IMR-90 (cell line): ENCODE results near the gene LUC7L2. TPM values are rescaled to one million over a fixed set of nuclear protein-coding genes. Genes with fewer than 3 reads are reported as not detected.

Experiments
- ATAC-seq: fragments of 200-7000 bp; cut with Tn5 transposase; 2 replicates; pipeline ENCODE4 v1.9.1; 2020; ENCODE audit warnings: low read depth, mild to moderate bottlenecking, moderate library complexity
- BruUV-seq: library from RNA; stranded (reverse); fragments of 400-500 nt; replicated peaks from 2 replicates; lab custom pipeline; 2021; lab: Mats Ljungman, UMichigan
- CTCF ChIA-PET: fragments of 300-600 bp; formaldehyde crosslinking; extraction: SDS; loops from one replicate; lab custom pipeline; 2021; ENCODE audit warnings: antibody characterized with exemption; lab: Yijun Ruan, JAX
- POLR2A ChIA-PET: fragments of 300-600 bp; sonication (Branson Sonifier 250); formaldehyde crosslinking; loops from one replicate; lab custom pipeline; 2022; ENCODE audit warnings: antibody characterized with exemption; ENCODE audit not compliant: unreplicated experiment; lab: Charles Lee
- DNase-seq: peaks from one replicate; pipeline ENCODE4 v3.0.0; 2013
- H2AFZ ChIP-seq: replicated peaks from 2 replicates; pipeline ENCODE3; 2013; ENCODE audit warnings: low read length, mild to moderate bottlenecking; ENCODE audit not compliant: poor library complexity
- H2AK5ac ChIP-seq: 2 replicates; pipeline ENCODE4 v1.6.1; 2013; ENCODE audit warnings: low read depth, low read length, inconsistent platforms
- H2AK9ac ChIP-seq: replicated peaks from 2 replicates; pipeline ENCODE3; 2013; ENCODE audit warnings: mild to moderate bottlenecking, low read depth, low read length, moderate library complexity; ENCODE audit not compliant: poor library complexity
- H2BK120ac ChIP-seq: 2 replicates; pipeline ENCODE4 v1.6.1; 2013; ENCODE audit warnings: low read depth, low read length, inconsistent platforms
- H2BK15ac ChIP-seq: 3 replicates; pipeline ENCODE4 v1.6.1; 2013; ENCODE audit warnings: low read depth, low read length, inconsistent platforms
- H2BK20ac ChIP-seq: 2 replicates; pipeline ENCODE4 v1.6.1; 2013; ENCODE audit warnings: low read depth, mild to moderate bottlenecking, inconsistent platforms, low read length, moderate library complexity
- H2BK5ac ChIP-seq: 2 replicates; pipeline ENCODE4 v1.6.1; 2013; ENCODE audit warnings: mild to moderate bottlenecking, low read depth, low read length, inconsistent platforms; ENCODE audit not compliant: poor library complexity, severe bottlenecking
- H3K14ac ChIP-seq: replicated peaks from 2 replicates; pipeline ENCODE4 v1.6.1; 2013; ENCODE audit warnings: low read depth, low read length, inconsistent platforms
- H3K18ac ChIP-seq: 2 replicates; pipeline ENCODE4 v1.6.1; 2013; ENCODE audit warnings: low read depth, low read length, control low read depth
- H3K23ac ChIP-seq: 2 replicates; pipeline ENCODE4 v1.6.1; 2013; ENCODE audit warnings: low read depth, low read length, inconsistent platforms
- H3K27ac ChIP-seq: 2 replicates; pipeline ENCODE4 v1.5.1; 2013; ENCODE audit warnings: mild to moderate bottlenecking, control low read depth, low read length; ENCODE audit not compliant: insufficient read depth
- H3K27me3 ChIP-seq: 2 replicates; pipeline ENCODE4 v1.6.1; 2013; ENCODE audit warnings: low read length; ENCODE audit not compliant: control insufficient read depth, insufficient read depth
- H3K36me3 ChIP-seq: 2 replicates; pipeline ENCODE4 v1.6.1; 2013; ENCODE audit warnings: low read length, mixed read lengths; ENCODE audit not compliant: control insufficient read depth, insufficient read depth
- H3K4ac ChIP-seq: 2 replicates; pipeline ENCODE4 v1.6.1; 2013; ENCODE audit warnings: low read depth, low read length, inconsistent platforms
- H3K4me1 ChIP-seq: 2 replicates; pipeline ENCODE4 v1.6.1; 2013; ENCODE audit warnings: low read length, mixed read lengths; ENCODE audit not compliant: control insufficient read depth, insufficient read depth
- H3K4me2 ChIP-seq: 2 replicates; pipeline ENCODE4 v1.6.1; 2013; ENCODE audit warnings: low read depth, mild to moderate bottlenecking, control low read depth, low read length, moderate library complexity
- H3K4me3 ChIP-seq: 2 replicates; pipeline ENCODE4 v1.5.1; 2013; ENCODE audit warnings: low read depth, mild to moderate bottlenecking, control low read depth, low read length, moderate library complexity; ENCODE audit not compliant: insufficient read depth
- H3K56ac ChIP-seq: 2 replicates; pipeline ENCODE4 v1.6.1; 2013; ENCODE audit warnings: low read length, inconsistent platforms; ENCODE audit not compliant: insufficient read depth; ENCODE audit errors: extremely low read depth
- H3K79me1 ChIP-seq, 2 experiments: 2 replicates each; pipeline ENCODE4 v1.6.1; 2013; ENCODE audit warnings: low read length in 2 of 2, inconsistent platforms in 1 of 2, low read depth in 1 of 2
- H3K9ac ChIP-seq: 2 replicates; pipeline ENCODE4 v1.6.1; 2013; ENCODE audit warnings: low read depth, low read length, control low read depth
- H3K9me1 ChIP-seq: 2 replicates; pipeline ENCODE4 v1.6.1; 2013; ENCODE audit warnings: low read length, inconsistent platforms; ENCODE audit not compliant: insufficient read depth
- H3K9me3 ChIP-seq: 2 replicates; pipeline ENCODE4 v1.6.1; 2013; ENCODE audit warnings: low read length; ENCODE audit not compliant: control insufficient read depth, insufficient read depth
- H4K20me1 ChIP-seq: 2 replicates; pipeline ENCODE4 v1.6.1; 2013; ENCODE audit warnings: low read length, inconsistent platforms; ENCODE audit not compliant: insufficient read depth
- H4K5ac ChIP-seq: 2 replicates; pipeline ENCODE4 v1.6.1; 2013; ENCODE audit warnings: mild to moderate bottlenecking, low read depth, low read length, control low read depth
- H4K8ac ChIP-seq, 2 experiments: 2 replicates each; pipeline ENCODE4 v1.6.1; 2013; ENCODE audit warnings: low read depth in 2 of 2, low read length in 2 of 2, control low read depth in 1 of 2, inconsistent platforms in 1 of 2
- H4K91ac ChIP-seq: 2 replicates; pipeline ENCODE4 v1.6.1; 2013; ENCODE audit warnings: low read depth, low read length, inconsistent platforms; ENCODE audit not compliant: insufficient read depth
- CEBPB ChIP-seq: IDR thresholded peaks from 2 replicates; pipeline ENCODE4 v1.6.1; 2012; ENCODE audit warnings: low read depth, low read length, improper control_type of control experiment
- CTCF ChIP-seq: conservative IDR thresholded peaks from 2 replicates; pipeline ENCODE4 v1.5.1; 2012; ENCODE audit warnings: mild to moderate bottlenecking, low read depth, low read length, improper control_type of control experiment
- MAFK ChIP-seq: IDR thresholded peaks from 2 replicates; pipeline ENCODE4 v1.6.1; 2012; ENCODE audit warnings: low read depth, low read length, improper control_type of control experiment
- MAZ ChIP-seq: IDR thresholded peaks from 2 replicates; pipeline ENCODE4 v1.6.1; 2012; ENCODE audit warnings: low read depth, mild to moderate bottlenecking, low read length, improper control_type of control experiment, moderate library complexity, borderline replicate concordance
- MXI1 ChIP-seq: IDR thresholded peaks from 2 replicates; pipeline ENCODE4 v1.6.1; 2012; ENCODE audit warnings: low read depth, mild to moderate bottlenecking, low read length, moderate library complexity, borderline replicate concordance
- NFE2L2 ChIP-seq: fragments of 150-350 bp; IDR thresholded peaks from 2 replicates; pipeline ENCODE4 v1.6.1; 2016; ENCODE audit warnings: low read depth, mild to moderate bottlenecking, low read length
- POLR2A ChIP-seq: IDR thresholded peaks from 2 replicates; pipeline ENCODE4 v1.6.1; 2012; ENCODE audit warnings: mild to moderate bottlenecking, low read depth, low read length
- RAD21 ChIP-seq: IDR thresholded peaks from 2 replicates; pipeline ENCODE4 v1.6.1; 2012; ENCODE audit warnings: low read length, improper control_type of control experiment
- RFX5 ChIP-seq: IDR thresholded peaks from 2 replicates; pipeline ENCODE4 v1.8.0; 2012; ENCODE audit warnings: low read depth, mild to moderate bottlenecking, low read length, moderate library complexity
- WGBS, 2 experiments: methylation state at CpG; one replicate each; pipeline versions ENCODE4 v1.1.5 to v1.1.7; 2013; ENCODE audit warnings: missing lambda C conversion rate in 2 of 2; ENCODE audit not compliant: insufficient read length in 1 of 2; ENCODE audit errors: extremely low coverage in 2 of 2; 5-methylcytosine and 5-hydroxymethylcytosine counted together
- dilution Hi-C: fragments of 300-500 bp; cut with HindIII; formaldehyde crosslinking; loops from one replicate; pipeline ENCODE4 v1.14.3; 2018; ENCODE audit warnings: low sequenced_read_pairs; ENCODE audit not compliant: unreplicated experiment
- in situ Hi-C: fragments of 300-500 bp; cut with MboI; formaldehyde crosslinking; loops from 3 replicates; pipeline ENCODE4 v1.14.3; 2019; ENCODE audit warnings: low sequenced_read_pairs, inconsistent platforms, mixed read lengths
- intact Hi-C: fragments of 100-400 bp; cut with micrococcal nuclease; formaldehyde crosslinking; loops from 2 replicates; pipeline ENCODE4 v1.10.0; 2022
- polyA plus RNA-seq, 3 experiments: library from polyadenylated mRNA; depleted of rRNA; stranded (reverse); fragments of >200 nt; gene quantifications; 2 replicates each; pipeline ENCODE4 v1.2.3, GENCODE V29; 2012; ENCODE audit warnings: low replicate concordance in 1 of 3
- total RNA-seq: library from RNA; depleted of rRNA; stranded (reverse); fragments of >200 nt; gene quantifications from 2 replicates; pipeline ENCODE4 v1.2.3, GENCODE V29; 2012
- TF ChIP-seq, protein P1 (sequence below): fragments of 150-350 bp; IDR thresholded peaks from 2 replicates; pipeline ENCODE4 v1.6.1; 2016; ENCODE audit warnings: low read depth, mild to moderate bottlenecking, low read length, moderate library complexity, borderline replicate concordance
- TF ChIP-seq, protein P2 (sequence below): fragments of 150-350 bp; IDR thresholded peaks from 2 replicates; pipeline ENCODE4 v1.6.1; 2017; ENCODE audit warnings: mild to moderate bottlenecking, antibody characterized with exemption, low read length, low read depth

The LUC7L2 gene
- total and polyA plus RNA-seq, 2 of the 4 experiments (the other 2 are of a cell fraction), result 14.9 to 31.8 TPM

- Histone ChIP-seq H2AK9ac (no peak overlapping the region), H2AK5ac (no peak overlapping the region), H3K27ac (no peak overlapping the region), H3K9me3 (no peaks in the 10 kb centered on the region), H4K91ac (no peak overlapping the region), H3K9me1 (peaks cover 7% of the 10 kb centered on the region; the same call in 1 of the 2 replicates), H3K4ac (no peak overlapping the region), H3K4me3 (no peak overlapping the region), H3K56ac (no peak overlapping the region), H4K8ac (no peak overlapping the region), H3K23ac (no peak overlapping the region), H2AFZ (no peak overlapping the region), H4K20me1 (no peaks in the 10 kb centered on the region; the same call in 1 of the 2 replicates), H3K27me3 (no peaks in the 10 kb centered on the region), H2BK120ac (no peak overlapping the region), H3K4me1 (no peaks in the 10 kb centered on the region; the same call in 1 of the 2 replicates), H3K14ac (no peak overlapping the region), H3K36me3 (peaks cover 9% of the 10 kb centered on the region), H4K5ac (no peak overlapping the region), H3K4me2 (no peak overlapping the region), H2BK20ac (no peak overlapping the region), H3K79me1 (peaks cover under 1 to 6% of the 10 kb centered on the region in 2 experiments; a peak in 2 of 4 replicates), H2BK5ac (no peak overlapping the region), H2BK15ac (no peak overlapping the region), H3K9ac (no peak overlapping the region), H3K18ac (no peak overlapping the region)
- TF ChIP-seq MAZ (no peak), CTCF (no peak), POLR2A (no peak), NFE2L2 (no peak), MXI1 (no peak), CEBPB (no peak), MAFK (no peak), RFX5 (no peak), RAD21 (no peak)
- TF ChIP-seq, protein P1, sequence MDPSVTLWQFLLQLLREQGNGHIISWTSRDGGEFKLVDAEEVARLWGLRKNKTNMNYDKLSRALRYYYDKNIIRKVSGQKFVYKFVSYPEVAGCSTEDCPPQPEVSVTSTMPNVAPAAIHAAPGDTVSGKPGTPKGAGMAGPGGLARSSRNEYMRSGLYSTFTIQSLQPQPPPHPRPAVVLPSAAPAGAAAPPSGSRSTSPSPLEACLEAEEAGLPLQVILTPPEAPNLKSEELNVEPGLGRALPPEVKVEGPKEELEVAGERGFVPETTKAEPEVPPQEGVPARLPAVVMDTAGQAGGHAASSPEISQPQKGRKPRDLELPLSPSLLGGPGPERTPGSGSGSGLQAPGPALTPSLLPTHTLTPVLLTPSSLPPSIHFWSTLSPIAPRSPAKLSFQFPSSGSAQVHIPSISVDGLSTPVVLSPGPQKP, result no peak
- TF ChIP-seq, protein P2, sequence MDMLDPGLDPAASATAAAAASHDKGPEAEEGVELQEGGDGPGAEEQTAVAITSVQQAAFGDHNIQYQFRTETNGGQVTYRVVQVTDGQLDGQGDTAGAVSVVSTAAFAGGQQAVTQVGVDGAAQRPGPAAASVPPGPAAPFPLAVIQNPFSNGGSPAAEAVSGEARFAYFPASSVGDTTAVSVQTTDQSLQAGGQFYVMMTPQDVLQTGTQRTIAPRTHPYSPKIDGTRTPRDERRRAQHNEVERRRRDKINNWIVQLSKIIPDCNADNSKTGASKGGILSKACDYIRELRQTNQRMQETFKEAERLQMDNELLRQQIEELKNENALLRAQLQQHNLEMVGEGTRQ, result no peak
- ATAC-seq (no peak), DNase-seq (no peak)
- BruUV-seq, result no TSS peak
- no CpG with 5 or more reads among the region's 4 CpGs for WGBS, 2 experiments
- CTCF ChIA-PET, result no interaction called here
- intact Hi-C loops, result no loop called here
- in situ Hi-C loops, result loop anchor here (10.0 kb wide), 1 partner anchor 574 kb away; no protein-coding TSS in a partner anchor
- dilution Hi-C loops, result no loop called here
- POLR2A ChIA-PET, result no interaction called here
These were observed 70.7 kb downstream of the LUC7L2 start for GRCh38 chr7:139430443-139430842.
